A673 (cell line): ENCODE measurements around the gene APOL6. TPM values are rescaled to one million over a fixed set of nuclear protein-coding genes. Genes with fewer than 3 reads are reported as not detected.

Experiments
- BruUV-seq: library from RNA; stranded (reverse); fragments of 400-500 nt; replicated peaks from 2 replicates; lab custom pipeline; 2021; lab: Mats Ljungman, UMichigan
- CTCF ChIA-PET: fragments of 300-600 bp; sonication (Branson Sonifier 250); formaldehyde crosslinking; loops from one replicate; lab custom pipeline; 2022; ENCODE audit warnings: antibody characterized with exemption; lab: Charles Lee
- POLR2A ChIA-PET: fragments of 300-600 bp; sonication (Branson Sonifier 250); formaldehyde crosslinking; loops from one replicate; lab custom pipeline; 2022; ENCODE audit warnings: antibody characterized with exemption; ENCODE audit not compliant: low non-redundant PET; lab: Charles Lee
- DNase-seq: peaks from one replicate; pipeline ENCODE4 v3.0.0-alpha.2; 2015; ENCODE audit warnings: low spot score
- H3K27ac ChIP-seq: fragments of 200-600 bp; sonication (generic); 2 replicates; pipeline ENCODE4 v1.5.1; 2016; ENCODE audit warnings: mixed run types, low read depth, mild to moderate bottlenecking, mixed read lengths, antibody characterized with exemption, low read length; ENCODE audit not compliant: poor library complexity, severe bottlenecking
- H3K27me3 ChIP-seq: fragments of 200-600 bp; sonication (generic); replicated peaks from 2 replicates; pipeline ENCODE4 v1.6.1; 2017; ENCODE audit warnings: mixed run types, low read depth, mild to moderate bottlenecking, mixed read lengths, antibody characterized with exemption, low read length; ENCODE audit not compliant: insufficient read depth, poor library complexity
- H3K36me3 ChIP-seq: fragments of 200-600 bp; sonication (generic); 2 replicates; pipeline ENCODE4 v1.6.1; 2016; ENCODE audit warnings: mixed run types, mild to moderate bottlenecking, mixed read lengths, antibody characterized with exemption, low read length; ENCODE audit not compliant: insufficient read depth, poor library complexity, severe bottlenecking
- H3K4me1 ChIP-seq: fragments of 200-600 bp; sonication (generic); 2 replicates; pipeline ENCODE4 v1.6.1; 2017; ENCODE audit warnings: mixed run types, mild to moderate bottlenecking, mixed read lengths, antibody characterized with exemption, low read length; ENCODE audit not compliant: insufficient read depth, poor library complexity, severe bottlenecking
- H3K4me3 ChIP-seq: fragments of 200-600 bp; sonication (generic); 2 replicates; pipeline ENCODE4 v1.5.1; 2016; ENCODE audit warnings: low read depth, mixed run types, mild to moderate bottlenecking, mixed read lengths, low read length; ENCODE audit not compliant: poor library complexity, severe bottlenecking
- H3K9me3 ChIP-seq: fragments of 200-600 bp; sonication (generic); 2 replicates; pipeline ENCODE4 v1.6.1; 2016; ENCODE audit warnings: mixed run types, low read depth, mild to moderate bottlenecking, mixed read lengths, antibody characterized with exemption, low read length; ENCODE audit not compliant: poor library complexity, severe bottlenecking
- EZH2 ChIP-seq: fragments of 200-600 bp; sonication (generic); IDR thresholded peaks from 2 replicates; pipeline ENCODE4 v1.6.1; 2017; ENCODE audit warnings: borderline replicate concordance, low read depth, mild to moderate bottlenecking, mixed read lengths, antibody characterized with exemption, low read length; ENCODE audit not compliant: poor library complexity, severe bottlenecking
- intact Hi-C: fragments of 100-400 bp; cut with micrococcal nuclease; formaldehyde crosslinking; loops from one replicate; pipeline ENCODE4 v1.10.0; 2022; ENCODE audit not compliant: unreplicated experiment
- total RNA-seq: library from RNA; stranded (reverse); gene quantifications from 2 replicates; pipeline ENCODE4 v1.2.3, GENCODE V29; 2021
- TF ChIP-seq, protein P1 (sequence below): fragments of 300-800, 200-600 bp; sonication (generic); conservative IDR thresholded peaks from 2 replicates; pipeline ENCODE4 v1.5.1; 2017; ENCODE audit warnings: low read depth, mild to moderate bottlenecking, antibody characterized with exemption, low read length, moderate library complexity, mixed read lengths

APOL6 gene
- total RNA-seq, 1 experiment from 2014 or later = 6.3 TPM

DNA sequence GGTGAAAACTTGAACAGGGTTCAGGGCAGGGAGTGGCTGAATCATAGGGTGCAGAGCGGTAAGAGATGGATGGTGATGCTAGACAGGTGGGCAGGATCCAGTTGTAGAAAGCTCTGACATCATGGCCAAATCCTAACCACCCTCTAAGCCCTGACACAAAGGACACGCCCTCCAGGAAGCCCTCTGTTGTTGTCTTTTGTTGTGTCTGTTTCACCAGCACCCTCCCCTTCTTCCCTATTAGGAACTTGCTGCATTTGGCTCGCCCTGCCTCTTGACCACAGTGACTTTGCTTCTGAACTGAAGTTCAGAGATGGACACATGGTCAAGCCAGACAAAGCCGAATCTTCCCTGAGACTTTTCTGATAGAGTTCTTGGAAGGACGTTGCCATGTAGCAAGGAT is 14.2 kb upstream of the APOL6 start:
- ChIA-PET POLR2A (no interaction called here), CTCF (interaction anchor here (0.6 kb wide), 1 partner anchor 296 kb away, joined by 4 read pairs; no protein-coding TSS in a partner anchor)
- BruUV-seq = no TSS peak

DNA sequence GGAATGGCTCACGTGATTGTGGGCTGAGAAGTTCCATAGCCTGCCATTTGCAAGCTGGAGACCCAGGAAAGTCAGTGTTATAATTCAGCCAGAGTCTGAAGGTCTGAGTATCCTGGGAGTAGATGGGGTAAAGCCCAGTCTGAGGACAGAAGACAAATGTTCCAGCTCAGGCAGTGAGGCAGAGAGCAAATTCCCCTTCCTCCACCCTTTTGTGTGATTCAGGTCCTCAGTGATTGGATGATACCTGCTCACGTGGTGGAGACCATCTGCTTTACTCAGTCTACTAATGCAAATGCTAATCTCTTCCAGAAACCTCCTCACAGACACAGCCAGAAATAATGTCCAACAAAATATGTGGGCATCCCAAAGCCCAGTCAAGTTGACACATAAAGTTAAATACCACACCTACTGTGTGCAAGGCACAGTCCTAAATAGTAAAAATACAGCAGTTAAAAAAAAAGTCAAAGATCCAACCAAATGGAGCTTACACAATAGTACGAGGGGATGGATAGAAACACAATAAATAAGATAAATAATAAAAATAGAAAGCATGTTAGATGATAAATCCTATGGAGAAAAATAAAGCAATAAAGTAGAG is 13.2 kb upstream of the APOL6 start:
- no TSS peak for BruUV-seq
- no peaks in the 10 kb centered on the region for H3K36me3 ChIP-seq
- DNase-seq = peak; percentile 8
- ChIA-PET POLR2A (no interaction called here), CTCF (no interaction called here)
- no peaks in the 10 kb centered on the region for H3K9me3 ChIP-seq
- TF ChIP-seq, protein P1, sequence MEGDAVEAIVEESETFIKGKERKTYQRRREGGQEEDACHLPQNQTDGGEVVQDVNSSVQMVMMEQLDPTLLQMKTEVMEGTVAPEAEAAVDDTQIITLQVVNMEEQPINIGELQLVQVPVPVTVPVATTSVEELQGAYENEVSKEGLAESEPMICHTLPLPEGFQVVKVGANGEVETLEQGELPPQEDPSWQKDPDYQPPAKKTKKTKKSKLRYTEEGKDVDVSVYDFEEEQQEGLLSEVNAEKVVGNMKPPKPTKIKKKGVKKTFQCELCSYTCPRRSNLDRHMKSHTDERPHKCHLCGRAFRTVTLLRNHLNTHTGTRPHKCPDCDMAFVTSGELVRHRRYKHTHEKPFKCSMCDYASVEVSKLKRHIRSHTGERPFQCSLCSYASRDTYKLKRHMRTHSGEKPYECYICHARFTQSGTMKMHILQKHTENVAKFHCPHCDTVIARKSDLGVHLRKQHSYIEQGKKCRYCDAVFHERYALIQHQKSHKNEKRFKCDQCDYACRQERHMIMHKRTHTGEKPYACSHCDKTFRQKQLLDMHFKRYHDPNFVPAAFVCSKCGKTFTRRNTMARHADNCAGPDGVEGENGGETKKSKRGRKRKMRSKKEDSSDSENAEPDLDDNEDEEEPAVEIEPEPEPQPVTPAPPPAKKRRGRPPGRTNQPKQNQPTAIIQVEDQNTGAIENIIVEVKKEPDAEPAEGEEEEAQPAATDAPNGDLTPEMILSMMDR = no peak
- intact Hi-C loops = no loop called here
- H3K27me3 ChIP-seq = no peaks in the 10 kb centered on the region
- no peak overlapping the region for H3K27ac ChIP-seq
- no peaks in the 10 kb centered on the region for H3K4me1 ChIP-seq
- H3K4me3 ChIP-seq = no peak overlapping the region

More for the DNA sequence above, 14.2 kb upstream of the APOL6 start:
- no peak for DNase-seq
- no peaks in the 10 kb centered on the region for H3K36me3 ChIP-seq
- H3K27ac ChIP-seq = no peak overlapping the region
- H3K9me3 ChIP-seq = no peaks in the 10 kb centered on the region
- TF ChIP-seq, protein P1 = no peak
- no peak for TF ChIP-seq EZH2
- no peaks in the 10 kb centered on the region for H3K4me1 ChIP-seq
- intact Hi-C loops = no loop called here
- no peak overlapping the region for H3K4me3 ChIP-seq
- H3K27me3 ChIP-seq = no peaks in the 10 kb centered on the region

DNA sequence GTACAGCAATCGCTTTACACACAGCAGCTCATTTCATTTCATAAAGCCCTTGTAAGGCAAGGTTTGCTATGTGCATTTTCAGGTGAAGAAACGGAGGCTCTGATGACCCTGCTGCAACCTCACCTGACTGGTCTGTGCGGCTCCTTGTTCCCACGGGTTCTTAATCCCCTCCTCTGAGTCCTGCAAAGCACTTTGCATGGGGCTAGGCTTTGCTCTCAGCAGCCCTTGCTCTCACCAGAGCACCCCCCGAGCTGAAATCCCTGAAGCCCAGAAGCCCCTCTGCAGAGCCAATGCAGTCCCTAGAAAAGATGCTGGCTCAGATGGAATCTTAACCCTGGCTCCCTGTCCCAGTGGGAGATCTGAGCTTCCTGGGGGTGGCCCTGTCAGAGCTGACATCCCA is 11.0 kb upstream of the APOL6 start:
- ChIA-PET POLR2A (no interaction called here), CTCF (no interaction called here)
- H3K27me3 ChIP-seq = no peaks in the 10 kb centered on the region
- no peaks in the 10 kb centered on the region for H3K4me1 ChIP-seq
- H3K27ac ChIP-seq = no peak overlapping the region
- no peaks in the 10 kb centered on the region for H3K9me3 ChIP-seq
- H3K36me3 ChIP-seq = no peaks in the 10 kb centered on the region
- intact Hi-C loops = no loop called here
- H3K4me3 ChIP-seq = no peak overlapping the region
- TF ChIP-seq, protein P1 = no peak
- TF ChIP-seq EZH2 = no peak
- no peak for DNase-seq
- no TSS peak for BruUV-seq
